NCI-H2227 (cell line): ENCODE data around the gene OLFML2A.

Source experiments
- DNase-seq: peaks from one replicate; lab custom pipeline; 2025; ENCODE audit not compliant: unreplicated experiment; lab: John Stamatoyannopoulos, UW

The OLFML2A gene

GRCh38 chr9:124852121-124852828, 75.3 kb downstream of the OLFML2A start:
- no peak for DNase-seq

- DNase-seq: peak; percentile 78
Measured at GRCh38 chr9:124852829-124853531, 76.0 kb downstream of the OLFML2A start, which contains the start of gene WDR38. Gene WDR38 (plus strand): TSS chr9:124853460. CDS start chr9:124853532, 72 bp downstream.

DNA sequence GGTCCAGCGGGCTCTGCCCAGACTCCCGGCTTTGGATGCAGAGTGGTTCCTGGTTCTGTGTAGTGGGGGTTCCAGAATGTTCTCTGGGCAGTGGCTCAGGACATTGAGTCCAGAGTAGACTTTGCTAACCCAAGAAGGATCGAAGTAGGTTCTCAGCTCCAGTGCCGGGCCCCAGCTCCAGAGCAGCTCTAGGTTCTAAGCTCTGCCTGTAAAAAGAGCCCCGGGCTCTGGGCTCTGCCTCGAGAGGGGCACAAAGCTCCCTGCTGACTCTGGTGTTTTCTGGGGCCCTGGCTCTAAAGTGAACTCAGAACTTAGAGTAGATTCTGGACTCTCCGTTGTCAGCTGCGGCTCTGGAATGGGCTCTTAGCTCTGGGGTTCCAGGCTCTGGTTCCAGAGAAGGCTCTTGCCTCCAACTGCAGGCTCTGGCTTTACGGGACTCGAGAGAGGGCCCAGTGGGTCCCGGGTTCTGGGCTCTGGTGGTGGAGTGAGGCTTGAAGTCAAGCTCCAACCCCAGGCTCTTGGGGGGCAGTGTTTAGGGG, 76.7 kb downstream of the OLFML2A start:
- no peak for DNase-seq

GRCh38 chr9:124854161-124854560, 77.2 kb downstream of the OLFML2A start:
- no peak for DNase-seq

GRCh38 chr9:124854822-124855221, 77.9 kb downstream of the OLFML2A start:
- DNase-seq: no peak

GRCh38 chr9:124855566-124855943, 78.6 kb downstream of the OLFML2A start:
- no peak for DNase-seq

GRCh38 chr9:124855944-124856765, 79.2 kb downstream of the OLFML2A start:
- DNase-seq: no peak

- no peak for DNase-seq
Measured at GRCh38 chr9:124857533-124858162, 80.7 kb downstream of the OLFML2A start.

- no peak for DNase-seq
Measured at GRCh38 chr9:124858330-124859046, 81.6 kb downstream of the OLFML2A start.

DNA sequence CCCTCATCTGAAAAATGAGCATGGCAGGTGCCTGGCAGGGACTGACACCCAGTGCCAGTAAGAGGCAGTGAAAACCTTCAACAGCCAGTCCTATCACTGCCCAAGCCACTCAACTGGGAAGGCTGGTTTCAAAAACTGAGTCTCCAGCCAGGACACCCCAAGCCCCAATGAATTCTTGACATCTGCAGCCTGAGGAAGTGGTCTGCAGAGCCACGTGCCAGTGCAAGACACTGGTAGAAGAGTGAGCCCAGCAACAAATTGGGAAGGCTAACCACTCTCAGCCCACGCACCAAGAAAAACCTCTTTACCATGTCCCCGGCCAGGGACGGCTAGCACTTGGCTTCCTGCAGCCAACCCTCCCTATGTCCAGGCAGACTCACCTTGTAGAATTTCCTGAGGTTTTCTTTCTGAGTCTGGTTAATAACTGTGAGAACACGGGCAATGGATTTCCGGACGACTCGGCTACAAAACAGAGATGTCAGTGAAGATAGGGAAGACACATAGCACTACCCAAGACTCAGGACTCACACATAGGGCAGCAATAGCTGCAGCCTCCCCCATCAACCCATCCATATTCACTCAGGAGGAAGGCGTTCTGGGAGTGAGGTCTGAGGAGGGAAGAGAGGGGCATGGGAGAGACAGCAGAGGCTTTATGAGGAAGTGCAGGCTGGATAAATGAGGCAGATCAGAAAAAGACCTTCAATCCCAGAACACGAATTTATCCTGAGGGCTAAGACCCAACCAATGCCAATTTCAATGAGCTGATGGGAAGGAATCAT, 83.1 kb downstream of the OLFML2A start:
- no peak for DNase-seq

DNA sequence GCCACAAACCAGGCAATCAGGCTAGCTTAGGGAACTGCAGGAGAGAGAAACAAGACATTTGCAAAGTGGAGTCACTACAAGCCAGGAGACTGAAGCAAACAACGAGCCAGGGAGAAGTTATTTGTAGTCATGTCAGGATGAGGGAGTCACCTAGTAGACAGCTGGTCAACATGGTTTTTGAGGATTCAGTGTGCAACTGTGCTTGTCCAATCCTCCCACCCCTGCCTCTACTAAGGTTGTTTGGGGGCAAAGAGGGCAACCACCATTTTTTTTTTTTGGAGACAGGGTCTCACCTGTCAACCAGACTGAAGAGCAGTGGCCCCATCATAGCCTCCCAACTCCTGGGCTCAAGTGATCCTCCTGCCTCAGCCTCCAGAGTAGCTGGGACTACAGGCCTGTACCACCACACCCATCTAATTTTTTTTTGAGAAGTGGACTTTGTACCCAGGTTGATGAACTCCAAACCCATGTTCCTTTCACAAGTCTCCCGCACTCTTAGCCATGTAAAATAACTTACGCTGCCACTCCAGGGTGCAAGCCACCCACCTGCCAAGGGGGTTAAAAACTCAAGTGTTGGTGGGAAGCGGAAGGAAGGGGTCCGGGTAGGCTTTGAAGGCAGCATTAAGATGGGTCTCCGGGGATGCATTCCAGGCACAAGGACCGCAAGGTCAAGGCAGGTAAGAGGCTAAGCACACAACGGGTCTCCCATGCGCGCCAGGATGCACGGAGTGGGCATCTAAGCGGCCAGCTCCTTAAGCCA, 83.8 kb downstream of the OLFML2A start:
- no peak for DNase-seq

- peak; percentile 93 for DNase-seq
Measured at GRCh38 chr9:124861342-124862229, 84.7 kb downstream of the OLFML2A start, which contains the start of the genes ARPC5L and RPL35. Gene ARPC5L (plus strand): TSS chr9:124862130. CDS start chr9:124869291, 7,161 bp downstream. Gene RPL35 (minus strand): TSS chr9:124861957. CDS start chr9:124861912, 45 bp downstream.

GRCh38 chr9:124863371-124863871, 86.5 kb downstream of the OLFML2A start:
- no peak for DNase-seq
